GM18868 (cell line): Measurements from ENCODE around the gene SRRM2.

Experiments
- ATAC-seq: cut with Tn5 transposase; IDR thresholded peaks from one replicate; pipeline ENCODE4 v1.9.1; 2021; ENCODE audit warnings: mild to moderate bottlenecking, moderate library complexity; ENCODE audit not compliant: unreplicated experiment

Gene SRRM2

DNA sequence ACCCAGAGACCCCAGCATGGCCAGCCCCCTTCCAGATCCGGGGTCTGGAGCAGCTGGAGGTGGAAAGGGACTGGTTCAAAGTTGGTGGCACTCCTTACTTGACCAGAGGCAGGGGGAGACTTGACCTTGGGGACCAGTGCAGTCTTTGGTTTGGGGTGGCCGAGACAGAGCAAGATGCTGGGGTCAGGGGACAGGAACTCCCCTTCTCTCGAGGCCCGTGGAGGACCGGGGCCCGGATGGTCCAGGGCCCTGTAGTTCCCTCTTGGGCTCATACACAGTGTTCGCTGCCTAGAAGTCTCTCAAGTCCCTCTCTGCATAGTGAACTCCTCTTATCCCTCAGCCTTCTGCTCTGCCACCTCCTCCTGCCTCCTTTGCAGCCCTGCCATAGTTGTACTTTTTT lies 35.5 kb downstream of the SRRM2 start:
- no peak for ATAC-seq

GRCh38 chr16:2790631-2791030 lies 38.2 kb downstream of the SRRM2 start:
- ATAC-seq = no peak

DNA sequence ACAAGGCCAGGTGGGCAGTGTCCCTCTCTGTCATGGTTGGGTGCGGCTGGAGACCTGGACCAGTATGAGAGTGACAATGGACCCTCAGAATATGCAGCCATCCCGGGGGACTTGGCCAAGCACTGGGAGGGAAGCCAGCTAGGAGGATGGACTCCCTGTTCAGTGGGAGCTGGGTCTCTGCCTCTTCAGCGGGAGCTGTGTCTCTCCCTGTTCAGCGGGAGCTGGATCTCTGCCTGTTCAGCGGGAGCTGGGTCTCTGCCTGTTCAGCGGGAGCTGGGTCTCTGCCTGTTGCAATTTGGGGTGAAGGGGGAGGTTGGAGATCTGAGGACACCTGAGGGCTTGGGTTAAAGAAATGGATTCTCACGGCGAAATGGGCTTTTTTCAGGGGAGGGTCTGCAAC lies 38.7 kb downstream of the SRRM2 start:
- ATAC-seq = no peak

GRCh38 chr16:2792940-2793339 lies 40.5 kb downstream of the SRRM2 start:
- no peak for ATAC-seq

DNA sequence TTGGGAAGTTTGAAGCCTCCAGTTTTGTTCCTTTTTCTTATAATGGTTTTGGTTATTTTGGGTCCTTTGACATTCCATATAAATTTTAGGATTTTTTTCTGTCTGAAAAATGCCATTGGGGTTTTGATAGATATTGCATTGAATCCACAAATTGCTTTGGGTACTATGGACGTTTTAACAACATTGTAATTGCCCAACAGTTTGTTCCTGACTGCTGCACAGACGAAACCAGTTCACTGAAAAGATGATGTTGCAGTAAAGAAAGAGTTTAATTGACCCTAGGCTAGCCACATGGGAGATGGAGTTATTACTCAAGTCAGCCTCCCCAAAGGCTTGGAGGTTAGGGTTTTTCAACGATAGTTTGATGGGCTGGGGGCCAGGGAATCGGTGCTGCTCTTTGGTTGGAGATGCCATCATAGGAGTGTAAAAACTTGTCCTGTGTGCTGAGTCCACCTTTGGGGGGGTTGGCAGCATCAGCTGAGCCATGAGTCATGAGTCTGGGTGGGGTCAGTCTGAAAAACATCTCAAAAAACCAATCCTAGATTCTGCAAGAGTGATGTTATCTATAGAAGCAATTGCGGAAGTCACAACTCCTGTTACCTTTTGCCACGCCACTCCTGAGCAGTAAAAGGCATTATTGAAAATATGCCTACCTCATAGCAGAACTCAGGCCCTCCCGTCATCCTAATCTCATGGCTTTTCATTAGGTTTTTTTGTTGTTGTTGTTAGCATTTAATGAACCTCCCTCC lies 43.1 kb downstream of the SRRM2 start:
- ATAC-seq = no peak

- no peak for ATAC-seq
These were observed 46.3 kb downstream of the SRRM2 start for GRCh38 chr16:2798723-2799204.

GRCh38 chr16:2799205-2799858 lies 46.9 kb downstream of the SRRM2 start:
- ATAC-seq = no peak

GRCh38 chr16:2799859-2800226 lies 47.4 kb downstream of the SRRM2 start:
- no peak for ATAC-seq

- no peak for ATAC-seq
These were observed 51.2 kb downstream of the SRRM2 start for GRCh38 chr16:2803545-2804195.

DNA sequence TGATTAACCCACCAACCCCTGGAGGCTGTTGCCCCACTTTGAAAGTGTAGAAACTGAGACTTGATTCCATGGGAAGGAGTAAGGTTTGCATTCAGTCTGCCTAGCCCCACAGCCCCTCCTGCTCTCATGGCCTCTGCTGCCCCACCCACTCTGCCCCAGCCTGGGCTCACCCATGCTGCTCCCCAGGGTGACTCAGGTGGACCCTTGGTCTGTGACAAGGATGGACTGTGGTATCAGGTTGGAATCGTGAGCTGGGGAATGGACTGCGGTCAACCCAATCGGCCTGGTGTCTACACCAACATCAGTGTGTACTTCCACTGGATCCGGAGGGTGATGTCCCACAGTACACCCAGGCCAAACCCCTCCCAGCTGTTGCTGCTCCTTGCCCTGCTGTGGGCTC lies 52.3 kb downstream of the SRRM2 start:
- no peak for ATAC-seq

DNA sequence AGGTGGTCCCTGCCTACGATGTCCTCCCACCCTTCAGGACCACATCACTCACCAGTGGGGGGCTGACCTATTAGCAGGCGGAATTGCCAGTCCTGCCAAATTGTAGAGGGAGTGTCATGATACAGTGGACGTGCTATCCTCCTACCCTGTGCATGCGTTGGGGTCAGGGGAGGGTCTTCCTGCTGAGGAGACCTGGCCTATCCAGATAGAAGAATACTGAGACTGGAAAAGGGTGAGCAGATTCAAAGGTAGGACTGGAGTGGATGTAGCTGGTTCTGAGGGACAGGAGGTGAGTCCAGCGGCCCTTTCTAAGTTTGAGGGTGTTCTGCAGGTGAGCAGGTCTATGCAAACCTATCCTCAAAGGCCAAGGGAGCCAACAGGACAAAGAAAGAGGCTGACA lies 53.8 kb downstream of the SRRM2 start:
- no peak for ATAC-seq

GRCh38 chr16:2808181-2808580 lies 55.7 kb downstream of the SRRM2 start:
- no peak for ATAC-seq

GRCh38 chr16:2809149-2809760 lies 56.8 kb downstream of the SRRM2 start:
- ATAC-seq = no peak

DNA sequence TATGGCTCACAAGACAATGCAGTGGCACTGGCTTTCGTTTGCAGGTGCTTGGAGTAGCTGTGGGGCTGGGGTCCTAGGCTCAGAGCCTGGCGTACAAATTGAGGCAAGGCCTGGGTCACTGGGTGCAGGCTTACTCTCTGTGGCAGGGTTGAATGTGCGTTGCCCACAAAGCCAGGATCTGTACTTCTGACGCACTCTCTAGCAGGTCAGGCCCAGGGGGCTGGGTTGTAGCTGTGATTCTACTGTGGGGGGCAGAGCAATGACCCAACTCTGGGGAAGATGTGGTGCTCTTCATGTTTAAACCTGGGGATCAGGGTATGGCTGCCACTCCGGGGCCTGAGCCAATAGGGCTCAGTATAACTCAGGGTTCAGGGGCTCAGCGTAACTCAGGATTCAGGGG lies 58.2 kb downstream of the SRRM2 start:
- no peak for ATAC-seq

- no peak for ATAC-seq
These were observed 59.4 kb downstream of the SRRM2 start for GRCh38 chr16:2811703-2812471.

DNA sequence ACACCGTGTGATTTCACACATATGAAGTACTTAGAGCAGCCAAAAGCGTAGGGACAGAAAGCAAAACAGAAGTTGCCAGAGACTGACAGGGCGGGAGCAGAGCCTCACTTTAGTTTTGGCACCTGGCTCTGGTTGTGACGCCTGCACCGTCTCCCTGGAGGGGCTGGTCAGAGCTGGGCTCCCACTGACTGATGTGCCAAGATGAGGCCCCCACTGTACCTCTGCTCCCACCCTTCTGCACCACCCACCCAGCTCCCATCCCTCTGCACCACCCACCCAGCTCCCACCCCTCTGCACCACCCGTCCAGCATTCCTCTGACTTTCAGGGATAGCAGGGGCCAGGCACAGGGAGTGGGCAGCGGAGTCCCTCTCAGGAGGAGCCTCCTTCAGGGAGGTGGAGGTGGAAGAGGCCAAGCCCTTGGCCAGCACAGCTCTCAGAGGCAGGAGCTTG lies 61.4 kb downstream of the SRRM2 start:
- ATAC-seq = no peak

DNA sequence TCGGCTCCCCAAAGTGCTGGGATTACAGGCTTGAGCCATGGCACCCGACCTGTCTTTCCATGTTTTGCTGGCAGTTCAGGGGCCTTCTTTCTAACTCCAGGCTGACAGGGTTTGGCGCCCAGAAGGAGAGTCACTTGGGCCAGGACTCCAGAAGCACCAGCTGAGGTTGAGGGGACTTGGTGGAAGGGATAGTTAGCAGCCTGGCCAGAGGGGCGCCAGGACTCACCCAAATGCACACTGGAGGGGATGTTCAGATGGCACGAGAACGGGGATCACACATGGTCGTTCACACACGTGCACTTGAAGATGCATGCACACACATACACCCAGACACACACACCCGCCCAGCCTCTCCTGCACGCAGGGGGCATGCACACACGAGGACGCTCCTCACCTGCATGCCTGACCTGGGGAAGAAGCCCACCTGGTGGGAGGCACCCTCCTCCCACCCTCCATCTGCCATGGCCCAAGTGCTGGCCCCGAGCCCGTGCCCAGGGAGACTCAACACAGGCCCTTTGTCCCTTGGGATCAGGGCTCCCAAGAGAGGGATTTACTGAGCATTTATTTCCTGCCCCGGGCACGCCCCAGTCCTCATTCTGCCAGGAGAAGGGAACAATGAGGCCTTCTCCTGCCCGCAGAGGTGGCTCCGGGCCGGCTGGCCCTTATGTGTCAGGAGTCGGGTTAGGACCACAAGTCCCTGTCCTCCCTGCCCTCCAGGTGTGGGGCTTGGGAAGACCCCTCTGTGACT lies 62.3 kb downstream of the SRRM2 start:
- no peak for ATAC-seq

DNA sequence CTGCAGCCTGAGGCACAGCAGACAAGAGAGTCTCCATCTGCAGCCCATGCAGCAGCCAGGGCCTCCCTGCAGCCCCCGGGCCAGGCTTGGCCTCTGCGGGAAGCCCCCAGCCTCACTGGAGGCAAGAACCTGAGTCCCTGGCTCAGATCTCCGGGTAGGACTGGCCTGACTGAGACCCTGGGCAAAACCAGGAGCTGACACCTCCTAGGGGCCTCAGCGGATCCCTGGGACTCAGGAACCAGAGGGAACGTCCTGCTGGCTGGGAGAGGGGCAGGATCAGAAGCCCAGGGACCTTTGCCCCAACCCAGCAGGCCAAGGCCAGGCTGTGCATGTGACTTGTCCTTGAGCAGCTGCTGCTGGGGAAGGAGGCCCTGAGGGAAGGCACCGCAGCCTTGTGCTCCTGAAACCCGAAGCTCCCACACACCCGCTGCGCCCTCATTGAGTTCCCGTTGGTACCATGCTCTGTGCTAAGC lies 62.9 kb downstream of the SRRM2 start:
- no peak for ATAC-seq

DNA sequence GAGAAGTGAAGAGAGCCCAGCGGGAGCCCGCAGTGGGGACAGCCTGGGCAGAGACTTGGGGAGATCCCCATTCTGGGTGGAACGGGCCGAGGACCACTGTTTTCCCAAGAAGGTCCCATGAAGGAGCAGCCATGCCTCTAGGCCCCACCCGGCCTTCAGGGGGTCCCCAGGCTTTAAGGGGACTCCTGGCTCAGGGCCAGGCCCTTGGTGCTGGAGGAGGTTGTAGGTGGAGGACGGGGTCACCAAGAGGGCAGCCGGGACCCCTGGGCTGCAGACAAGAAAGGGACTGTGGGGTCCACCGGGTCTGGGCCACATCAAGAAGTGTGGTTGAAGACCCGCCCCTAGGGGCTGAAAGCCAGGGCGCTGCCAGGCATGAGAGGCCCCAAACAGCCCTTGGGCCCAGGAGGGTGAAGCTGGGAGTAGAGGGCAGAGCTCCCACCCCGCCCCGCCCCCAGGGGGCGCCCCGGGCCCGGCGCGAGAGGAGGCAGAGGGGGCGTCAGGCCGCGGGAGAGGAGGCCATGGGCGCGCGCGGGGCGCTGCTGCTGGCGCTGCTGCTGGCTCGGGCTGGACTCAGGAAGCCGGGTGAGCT lies 64.4 kb downstream of the SRRM2 start, which contains the start of gene PRSS21:
Gene PRSS21, plus strand, starts transcription at position 487 of the 589 bp plus-strand sequence. Its CDS starts 32 bp downstream, at position 519.
- ATAC-seq = no peak
